HG02678 (cell line): Measurements from ENCODE around the gene RBM23.
"Not testable (repeated sequence)": the region's sequence is repeated elsewhere in the genome, so short reads cannot be mapped to it uniquely, and the experiment has no call there.

Experiments
- ATAC-seq: cut with Tn5 transposase; IDR thresholded peaks from one replicate; pipeline ENCODE4 v1.9.1; 2021; ENCODE audit warnings: mild to moderate bottlenecking, moderate library complexity; ENCODE audit not compliant: unreplicated experiment

The RBM23 gene

DNA sequence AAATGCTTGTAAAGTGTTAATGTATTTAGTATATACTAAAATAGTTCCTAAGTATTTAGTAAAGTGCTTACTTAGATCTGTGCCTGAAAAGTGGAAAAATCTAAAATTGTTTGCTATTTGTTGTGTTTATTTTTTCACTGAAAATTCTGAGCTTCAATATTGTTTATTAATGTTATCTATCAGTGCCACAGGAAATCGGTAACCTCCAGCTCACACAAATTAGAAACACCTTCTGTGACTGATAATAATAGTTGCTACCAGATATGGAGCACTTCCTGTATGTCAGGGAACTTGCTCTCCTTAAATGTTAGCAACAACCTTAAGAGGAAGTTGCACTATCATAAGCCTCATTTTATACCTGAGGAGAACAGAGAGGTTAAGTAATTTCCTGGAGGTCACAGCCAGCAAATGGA lies 48.1 kb downstream of the RBM23 start:
- peak; percentile 39 for ATAC-seq

GRCh38 chr14:22866874-22867273 lies 52.1 kb downstream of the RBM23 start:
- ATAC-seq, result no peak

DNA sequence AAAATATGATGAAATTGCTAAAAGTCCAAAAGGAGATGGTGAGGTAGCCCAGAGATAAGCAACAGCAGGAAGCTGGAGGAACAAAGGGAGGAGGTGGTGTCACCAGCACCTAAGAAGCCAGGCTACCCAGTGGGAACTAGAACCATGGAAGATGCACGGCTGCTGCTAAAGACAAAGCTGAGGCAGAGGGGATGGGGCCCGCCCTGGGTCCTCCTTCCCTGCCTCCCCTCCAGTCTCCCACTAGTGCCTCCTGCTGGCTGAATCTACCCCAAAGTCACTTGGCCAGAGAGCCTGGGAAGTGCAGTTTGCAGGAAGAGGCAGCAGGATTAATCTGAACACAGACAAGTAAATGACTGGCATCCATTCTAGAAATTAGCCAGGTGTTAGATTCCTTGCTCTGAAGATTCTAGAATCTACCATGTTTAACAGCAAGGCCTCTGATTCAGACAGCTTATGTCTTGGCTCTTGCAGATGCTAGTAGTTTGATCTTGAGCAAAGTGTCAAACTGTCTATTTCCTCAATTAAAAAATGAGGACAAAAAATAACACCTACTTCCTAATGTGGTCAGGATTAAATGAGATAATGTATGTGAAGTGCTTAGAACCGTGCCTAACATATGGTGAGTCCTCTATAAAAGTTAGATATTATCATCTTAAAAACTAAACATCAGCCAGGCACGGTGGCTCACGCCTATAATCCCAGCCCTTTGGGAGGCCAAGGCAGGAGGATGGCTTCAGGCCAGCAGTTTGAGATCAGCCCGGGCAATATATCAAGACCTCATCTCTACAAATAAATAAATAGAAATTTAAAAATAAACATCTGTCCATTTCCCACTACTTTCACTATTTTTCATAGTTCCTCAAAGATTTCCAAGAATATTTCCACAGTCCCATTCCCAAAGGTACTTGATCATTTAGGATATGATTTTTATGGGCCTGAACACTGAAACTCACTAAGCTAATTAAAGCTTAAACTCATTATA lies 53.2 kb downstream of the RBM23 start:
- ATAC-seq, result no peak

DNA sequence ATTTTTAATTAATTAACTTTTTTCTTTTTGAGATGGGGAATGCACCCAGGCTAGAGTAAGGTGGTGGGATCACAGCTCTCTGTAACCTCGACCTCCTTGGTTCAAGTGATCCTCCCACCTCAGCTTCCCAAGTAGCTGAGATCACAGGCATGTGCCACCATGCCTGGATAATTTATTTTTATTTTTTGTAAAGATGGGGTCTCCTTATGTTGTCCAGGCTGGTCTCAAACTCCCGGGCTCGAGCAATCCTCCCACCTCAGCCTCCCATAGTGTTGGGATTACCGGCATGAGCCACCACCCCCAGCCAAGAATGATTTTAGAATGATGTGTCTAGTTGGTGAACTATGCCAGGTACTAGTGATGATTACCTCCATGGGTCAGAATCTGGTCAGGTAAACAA lies 54.0 kb downstream of the RBM23 start:
- ATAC-seq, result no peak

DNA sequence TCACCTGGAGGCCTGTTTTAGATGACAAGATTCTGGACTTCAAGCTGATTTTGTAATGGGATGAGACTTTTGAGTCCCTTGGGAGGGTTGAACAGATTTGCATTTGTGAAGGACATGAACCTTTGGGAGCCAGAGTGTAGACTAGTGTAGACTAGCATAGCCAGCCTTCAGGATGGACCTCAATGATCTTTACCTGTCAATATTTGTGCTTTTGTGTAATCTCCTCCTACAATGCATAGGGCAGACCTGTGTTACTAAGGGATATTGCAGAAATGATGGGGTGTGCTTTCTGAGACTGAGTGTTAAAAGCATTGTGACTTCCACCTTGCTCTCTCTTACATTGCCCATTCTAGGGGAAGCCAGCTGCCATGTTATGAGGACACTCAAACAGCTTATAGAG lies 57.3 kb downstream of the RBM23 start:
- no peak for ATAC-seq

DNA sequence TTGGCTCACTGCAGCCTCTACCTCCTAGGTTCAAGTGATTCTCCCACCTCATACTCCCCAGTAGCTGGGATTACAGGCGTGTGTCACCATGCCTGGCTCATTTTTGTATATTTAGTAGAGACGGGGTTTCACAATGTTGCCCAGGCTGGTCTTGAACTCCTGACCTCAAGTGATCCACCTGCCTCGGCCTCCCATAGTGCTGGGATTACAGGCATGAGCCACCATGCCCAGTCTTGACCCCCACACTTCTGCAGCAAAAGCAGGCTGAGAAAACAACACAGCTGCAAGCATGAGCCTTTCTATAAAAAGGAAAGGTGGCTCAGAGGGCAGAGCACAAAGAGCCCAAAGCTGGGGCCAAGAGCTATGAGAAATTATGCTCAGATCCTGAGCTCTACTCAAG lies 58.6 kb downstream of the RBM23 start:
- not testable (repeated sequence) for ATAC-seq

DNA sequence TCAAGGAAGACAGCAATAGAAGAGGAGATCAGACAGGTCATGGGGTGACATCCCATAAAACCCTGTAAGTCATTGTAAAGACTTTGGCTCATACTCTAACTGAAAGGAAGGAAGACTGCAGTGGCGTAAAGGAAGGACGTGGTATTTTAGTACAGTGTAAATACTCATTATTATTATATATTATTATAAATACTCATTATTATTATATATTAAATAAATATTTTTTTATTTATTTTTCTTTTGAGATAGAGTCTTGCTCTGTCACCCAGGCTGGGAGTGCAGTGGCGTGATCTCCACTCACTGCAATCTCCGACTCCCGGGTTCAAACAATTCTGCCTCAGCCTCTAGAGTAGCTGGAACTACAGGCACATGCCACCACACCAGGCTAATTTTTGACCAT lies 62.5 kb downstream of the RBM23 start:
- no peak for ATAC-seq

- no peak for ATAC-seq
Observed at GRCh38 chr14:22854963-22855724, 63.8 kb downstream of the RBM23 start.

DNA sequence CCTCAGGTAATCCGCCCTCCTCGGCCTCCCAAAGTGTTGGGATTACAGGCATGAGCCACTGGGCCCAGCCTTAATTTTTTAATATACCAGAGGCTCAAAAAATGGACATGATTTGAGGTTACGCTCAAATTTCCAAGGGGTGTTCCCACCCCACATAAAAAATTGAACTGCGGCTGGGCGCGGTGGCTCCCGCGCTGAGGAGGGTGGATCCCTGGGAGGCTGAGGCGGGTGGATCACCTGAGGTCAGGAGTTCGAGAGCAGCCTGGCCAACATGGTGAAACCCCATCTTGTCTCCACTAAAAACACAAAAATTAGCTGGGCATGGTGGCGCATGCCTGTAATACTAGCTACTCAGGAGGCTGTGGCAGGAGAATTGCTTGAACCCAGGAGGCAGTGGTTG lies 64.7 kb downstream of the RBM23 start:
- ATAC-seq, result not testable (repeated sequence)

GRCh38 chr14:22852940-22853767 lies 65.8 kb downstream of the RBM23 start:
- ATAC-seq, result peak; percentile 79

DNA sequence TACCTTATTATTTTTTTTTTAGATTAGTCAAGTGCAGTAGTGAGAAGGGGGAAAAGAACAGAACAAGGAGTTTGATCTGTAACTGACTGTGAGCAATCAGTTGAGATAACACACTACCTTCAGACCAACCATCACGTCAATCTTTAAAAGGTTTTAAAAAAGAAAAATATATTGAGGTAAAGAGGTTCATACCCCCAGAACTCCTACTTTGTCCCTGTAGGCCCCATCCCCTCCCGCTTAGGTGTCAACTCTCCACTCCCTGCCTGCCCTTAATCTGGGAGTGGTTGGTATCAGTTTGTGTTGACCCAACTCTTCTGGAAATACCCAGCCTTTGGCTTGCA lies 66.4 kb downstream of the RBM23 start:
- no peak for ATAC-seq

GRCh38 chr14:22852178-22852577 lies 66.8 kb downstream of the RBM23 start:
- ATAC-seq, result not testable (repeated sequence)

DNA sequence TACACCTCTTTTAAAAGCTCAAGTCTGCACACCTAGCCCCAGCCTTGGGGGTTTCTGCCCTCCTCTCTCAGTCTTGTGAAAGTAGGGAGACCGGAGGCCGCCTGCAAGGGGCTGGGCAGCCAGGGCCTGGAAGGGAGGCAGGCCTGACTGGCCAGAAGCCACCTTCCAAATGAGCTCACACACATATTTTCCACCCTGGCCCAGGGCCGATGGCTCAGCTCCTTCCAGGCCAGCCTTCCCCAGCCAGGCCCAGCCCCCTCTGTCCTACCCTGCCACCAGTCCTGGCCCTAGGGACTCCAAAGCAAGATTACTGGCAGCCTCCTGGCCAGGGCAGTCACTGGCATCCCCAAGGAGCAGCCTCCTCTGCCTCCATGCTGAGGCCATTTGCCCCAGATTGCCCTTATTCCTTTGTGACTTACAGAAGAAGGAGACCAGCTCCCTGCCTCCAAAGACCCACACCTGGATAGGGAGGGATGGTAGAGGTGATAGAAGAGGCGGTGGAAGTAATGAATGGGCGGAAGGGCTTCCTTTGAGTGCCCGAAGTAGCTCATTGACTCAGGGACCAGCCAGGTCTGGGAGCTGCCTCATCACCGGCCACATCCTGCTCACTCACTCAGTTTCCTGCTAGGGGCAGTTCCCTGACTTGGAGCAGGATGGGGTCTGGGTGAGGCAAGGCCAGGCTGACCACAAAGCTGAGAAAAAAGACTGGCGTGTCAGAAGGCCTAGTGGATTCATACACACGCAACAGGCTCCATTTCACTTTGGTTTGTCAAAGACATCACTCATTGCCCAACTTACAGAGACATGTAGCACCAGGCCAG lies 67.8 kb downstream of the RBM23 start:
- no peak for ATAC-seq

DNA sequence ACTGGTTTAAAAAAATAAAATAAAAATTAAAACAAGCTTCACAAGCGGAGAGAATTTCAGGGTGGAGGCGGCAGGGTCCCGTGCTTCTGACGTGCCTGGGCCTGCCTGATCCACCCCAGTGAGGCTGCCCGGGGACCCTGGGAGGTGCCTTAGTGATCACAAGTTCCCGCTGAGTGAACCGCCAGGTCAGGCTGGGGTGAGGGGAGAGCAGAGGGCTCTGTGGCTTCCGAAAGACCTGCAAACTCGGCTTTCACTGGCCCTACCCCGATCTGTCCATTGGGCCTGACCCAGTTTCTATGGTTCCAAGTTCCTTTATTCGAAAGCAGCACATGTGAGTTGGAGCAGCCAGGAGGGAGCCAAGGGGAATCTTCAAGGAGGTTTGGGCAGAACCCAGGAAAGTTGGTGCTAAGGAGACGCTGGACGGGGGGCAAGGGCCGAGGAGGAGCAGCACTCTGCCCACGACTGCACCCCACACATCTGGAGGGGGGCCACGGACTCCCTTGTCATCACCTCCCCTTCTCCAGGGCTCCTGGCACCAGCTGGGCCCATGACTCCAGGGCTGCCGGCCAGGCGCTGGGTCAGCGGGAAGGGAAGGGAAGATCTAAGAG lies 69.6 kb downstream of the RBM23 start:
- ATAC-seq, result no peak

DNA sequence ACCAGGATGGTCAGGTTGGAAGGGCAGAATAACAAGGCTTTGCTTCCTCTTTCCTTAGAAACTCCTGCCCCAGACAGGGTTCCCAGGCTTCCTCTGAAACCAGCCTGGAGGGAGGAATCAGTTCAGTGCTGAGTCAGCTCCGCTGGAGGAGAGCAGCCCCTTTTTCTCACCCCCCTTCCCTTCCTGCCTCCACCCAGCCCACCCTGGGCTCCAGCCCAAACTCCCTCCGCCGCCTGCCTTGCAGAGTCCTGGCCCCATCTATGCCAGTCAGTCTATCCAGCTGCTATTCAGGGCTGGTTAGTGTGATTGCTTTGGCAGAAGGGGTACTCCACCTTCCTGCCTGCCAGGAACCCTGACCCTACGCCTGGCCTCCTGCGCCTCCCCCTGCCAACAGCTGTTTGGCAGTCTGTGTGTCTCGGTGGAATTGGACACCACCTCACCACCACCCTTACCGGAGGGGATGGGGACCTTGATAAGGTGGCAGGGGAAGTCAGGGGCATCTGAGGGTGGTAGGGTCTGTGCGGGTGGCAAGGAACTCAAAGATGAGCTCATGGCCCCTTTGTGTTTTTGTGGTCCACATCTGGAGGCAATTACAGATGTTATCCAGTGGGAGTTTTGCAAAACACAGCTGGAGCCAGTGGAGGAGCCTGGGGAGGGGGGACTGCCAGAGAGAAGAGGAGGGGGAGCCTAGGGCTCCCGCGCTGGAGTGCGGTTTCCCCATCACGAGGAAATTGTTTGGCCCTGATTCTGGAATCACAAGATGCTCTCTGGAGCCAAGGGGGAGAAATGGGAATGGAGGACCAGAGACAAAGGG lies 70.4 kb downstream of the RBM23 start:
- no peak for ATAC-seq

- ATAC-seq, result no peak
Observed at GRCh38 chr14:22847661-22848341, 71.1 kb downstream of the RBM23 start.

DNA sequence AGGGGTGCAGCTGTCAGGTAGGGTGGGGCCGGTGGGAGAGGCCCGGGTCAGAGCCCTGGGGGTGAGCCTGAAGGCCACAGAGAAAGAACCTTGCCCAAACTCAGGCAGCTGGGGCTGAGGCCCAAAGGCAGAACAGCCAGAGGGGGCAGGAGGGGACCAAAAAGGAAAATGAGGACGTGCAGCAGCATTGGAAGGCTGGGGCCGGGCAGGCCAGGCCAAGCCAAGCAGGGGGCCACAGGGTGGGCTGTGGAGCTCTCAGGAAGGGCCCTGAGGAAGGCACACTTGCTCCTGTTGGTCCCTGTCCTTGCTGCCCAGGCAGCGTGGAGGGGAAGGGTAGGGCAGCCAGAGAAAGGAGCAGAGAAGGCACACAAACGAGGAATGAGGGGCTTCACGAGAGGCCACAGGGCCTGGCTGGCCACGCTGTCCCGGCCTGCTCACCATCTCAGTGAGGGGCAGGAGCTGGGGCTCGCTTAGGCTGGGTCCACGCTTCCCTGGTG lies 72.1 kb downstream of the RBM23 start:
- no peak for ATAC-seq
